CD4-positive, CD25-positive, alpha-beta regulatory T cell (primary cell): Measurements from ENCODE around the gene FOXK1. TPM values are rescaled to one million over a fixed set of nuclear protein-coding genes. Genes with fewer than 3 reads are reported as not detected.
"Not testable (repeated sequence)": the region's sequence is repeated elsewhere in the genome, so short reads cannot be mapped to it uniquely, and the experiment has no call there.

ENCODE experiments used
- ATAC-seq, 2 donors: fragments of 150-1000 bp; cut with Tn5 transposase; one replicate each; pipeline ENCODE4 v1.10.0; 2021; ENCODE audit warnings: low read depth in 2 of 2, moderate number of reproducible peaks in 2 of 2, moderate library complexity in 1 of 2
- DNase-seq, 3 donors: peaks; one replicate each; pipeline versions ENCODE4 v3.0.0 to v3.0.0-alpha.2; 2012 to 2022; ENCODE audit warnings: mixed read lengths in 1 of 3
- H3K27ac ChIP-seq: one replicate; pipeline ENCODE4 v1.7.0; 2013; ENCODE audit warnings: mild to moderate bottlenecking, low read length; ENCODE audit not compliant: insufficient read depth, poor library complexity, severe bottlenecking
- H3K27me3 ChIP-seq: one replicate; pipeline ENCODE4 v1.7.0; 2013; ENCODE audit warnings: low read length; ENCODE audit not compliant: control insufficient read depth, insufficient read depth
- H3K36me3 ChIP-seq: one replicate; pipeline ENCODE4 v1.7.0; 2013; ENCODE audit warnings: mild to moderate bottlenecking, low read length, moderate library complexity; ENCODE audit not compliant: control insufficient read depth, insufficient read depth
- H3K4me1 ChIP-seq: 2 replicates; pipeline ENCODE4 v1.7.0; 2013; ENCODE audit warnings: mild to moderate bottlenecking, low read length; ENCODE audit not compliant: insufficient read depth, control insufficient read depth, poor library complexity, severe bottlenecking
- H3K4me3 ChIP-seq: one replicate; pipeline ENCODE4 v1.7.0; 2013; ENCODE audit warnings: low read depth, mild to moderate bottlenecking, low read length, moderate library complexity
- H3K9me3 ChIP-seq, 2 experiments: 1 replicate in 1 of 2; 2 replicates in 1 of 2; pipeline ENCODE4 v1.7.0; 2013; ENCODE audit warnings: low read length in 2 of 2, mild to moderate bottlenecking in 1 of 2, moderate library complexity in 1 of 2; ENCODE audit not compliant: control insufficient read depth in 2 of 2
- H3K27ac Mint-ChIP-seq, 3 donors: one replicate each; pipeline ENCODE4 v1.8.0; 2020 to 2022; ENCODE audit warnings: mild to moderate bottlenecking in 3 of 3, mixed read lengths in 3 of 3, moderate library complexity in 2 of 3
- H3K27me3 Mint-ChIP-seq: one replicate; pipeline ENCODE4 v1.8.0; 2022; ENCODE audit warnings: mild to moderate bottlenecking, mixed read lengths
- H3K36me3 Mint-ChIP-seq: one replicate; pipeline ENCODE4 v1.8.0; 2020; ENCODE audit warnings: mixed read lengths
- H3K4me1 Mint-ChIP-seq, 4 donors: one replicate each; pipeline ENCODE4 v1.8.0; 2020 to 2022; ENCODE audit warnings: mixed read lengths in 4 of 4, mild to moderate bottlenecking in 1 of 4
- H3K4me3 Mint-ChIP-seq, 4 donors: one replicate each; pipeline ENCODE4 v1.8.0; 2020 to 2022; ENCODE audit warnings: mild to moderate bottlenecking in 4 of 4, mixed read lengths in 4 of 4, moderate library complexity in 3 of 4
- H3K9me3 Mint-ChIP-seq, 7 donors: one replicate each; pipeline ENCODE4 v1.8.0; 2020 to 2022; ENCODE audit warnings: mixed read lengths in 7 of 7, mild to moderate bottlenecking in 3 of 7, moderate library complexity in 2 of 7
- polyA plus RNA-seq, 4 donors: library from polyadenylated mRNA; unstranded; fragments of 300-500 nt; fragmentation: Illumina TruSeq; gene quantifications; one replicate each; pipeline ENCODE4 v1.2.3, GENCODE V29; 2021
- total RNA-seq: library from RNA; stranded (reverse); gene quantifications from one replicate; pipeline ENCODE4 v1.2.3, GENCODE V29; 2022

The FOXK1 gene
- total and polyA plus RNA-seq, 5 donors from 2014 or later, result 1.8 to 55.1 (median 2.7) TPM

GRCh38 chr7:4692622-4693021 is 10.5 kb downstream of the FOXK1 start:
- H3K27ac ChIP-seq, H3K36me3 ChIP-seq, H3K9me3 ChIP-seq, H3K9me3 Mint-ChIP-seq, DNase-seq, ATAC-seq, H3K27me3 Mint-ChIP-seq, H3K27me3 ChIP-seq, H3K4me3 ChIP-seq, H3K27ac Mint-ChIP-seq: not testable (repeated sequence)
- H3K4me1 ChIP-seq, result peaks cover 30% of the 10 kb centered on the region
- peak overlapping the region in 2 of 4 donors; percentile 23 to 53 for H3K4me3 Mint-ChIP-seq
- H3K36me3 Mint-ChIP-seq, result peaks cover 21% of the 10 kb centered on the region
- peaks cover 28 to 87% (median 47%) of the 10 kb centered on the region in 4 donors for H3K4me1 Mint-ChIP-seq

- H3K4me1 ChIP-seq, result peaks cover 30% of the 10 kb centered on the region
- ATAC-seq, result no peak
- H3K9me3 ChIP-seq, result no peaks in the 10 kb centered on the region
- H3K4me3 ChIP-seq, result no peak overlapping the region
- DNase-seq, result no peak
- H3K27ac ChIP-seq, result no peak overlapping the region
- H3K4me1 Mint-ChIP-seq, result peaks cover 32 to 85% (median 50%) of the 10 kb centered on the region in 4 donors
- H3K36me3 ChIP-seq, result peaks cover 3% of the 10 kb centered on the region
- no peaks in the 10 kb centered on the region for H3K27me3 Mint-ChIP-seq
- H3K27me3 ChIP-seq, result no peaks in the 10 kb centered on the region
- H3K36me3 Mint-ChIP-seq, result peaks cover 18% of the 10 kb centered on the region
- peak overlapping the region in 2 of 4 donors; percentile 53 to 73 for H3K4me3 Mint-ChIP-seq
- no peaks in the 10 kb centered on the region for H3K9me3 Mint-ChIP-seq
- peak overlapping the region in 1 of 3 donors; percentile 49 for H3K27ac Mint-ChIP-seq
Measured at GRCh38 chr7:4693152-4693551, 11.1 kb downstream of the FOXK1 start.

GRCh38 chr7:4693749-4694148 is 11.7 kb downstream of the FOXK1 start:
- Mint-ChIP-seq H3K36me3 (peaks cover 18% of the 10 kb centered on the region), H3K27ac (peak overlapping the region in 2 of 3 donors; percentile 49 to 69), H3K4me3 (peak overlapping the region in 1 of 4 donors; percentile 73), H3K4me1 (peaks cover 34 to 85% (median 52%) of the 10 kb centered on the region in 4 donors), H3K27me3 (no peaks in the 10 kb centered on the region), H3K9me3 (no peaks in the 10 kb centered on the region)
- ATAC-seq (peak in 1 of 2 donors; percentile 31), DNase-seq (no peak)
- H3K27me3 ChIP-seq, result no peaks in the 10 kb centered on the region
- H3K36me3 ChIP-seq, result peaks cover 3% of the 10 kb centered on the region
- H3K4me3 ChIP-seq, result no peak overlapping the region
- H3K4me1 ChIP-seq, result peaks cover 30% of the 10 kb centered on the region
- H3K27ac ChIP-seq, result no peak overlapping the region
- no peaks in the 10 kb centered on the region for H3K9me3 ChIP-seq

GRCh38 chr7:4694305-4694704 is 12.2 kb downstream of the FOXK1 start:
- peak overlapping the region in 1 of 3 donors; percentile 29 for H3K27ac Mint-ChIP-seq

GRCh38 chr7:4698707-4699275 is 16.7 kb downstream of the FOXK1 start:
- H3K4me1 Mint-ChIP-seq, result peaks cover 12 to 81% (median 43%) of the 10 kb centered on the region in 4 donors
- Histone ChIP-seq H3K9me3 (no peaks in the 10 kb centered on the region), H3K27ac (no peak overlapping the region), H3K4me3 (no peak overlapping the region), H3K27me3 (no peaks in the 10 kb centered on the region), H3K36me3 (no peaks in the 10 kb centered on the region), H3K4me1 (peaks cover 13% of the 10 kb centered on the region)
- no peak overlapping the region for H3K4me3 Mint-ChIP-seq
- no peak overlapping the region for H3K27ac Mint-ChIP-seq
- DNase-seq, result no peak
- H3K9me3 Mint-ChIP-seq, result no peaks in the 10 kb centered on the region
- H3K27me3 Mint-ChIP-seq, result no peaks in the 10 kb centered on the region
- ATAC-seq, result no peak
- peaks cover 4% of the 10 kb centered on the region for H3K36me3 Mint-ChIP-seq

More at GRCh38 chr7:4694305-4694704, 12.2 kb downstream of the FOXK1 start:
- H3K9me3 Mint-ChIP-seq, result no peaks in the 10 kb centered on the region
- Histone ChIP-seq H3K36me3 (peaks cover 3% of the 10 kb centered on the region), H3K27me3 (no peaks in the 10 kb centered on the region), H3K4me1 (peaks cover 25% of the 10 kb centered on the region), H3K27ac (no peak overlapping the region), H3K4me3 (no peak overlapping the region), H3K9me3 (no peaks in the 10 kb centered on the region)
- H3K4me3 Mint-ChIP-seq, result peak overlapping the region in 1 of 4 donors; percentile 13
- peaks cover 33 to 83% (median 50%) of the 10 kb centered on the region in 4 donors for H3K4me1 Mint-ChIP-seq
- ATAC-seq (no peak), DNase-seq (no peak)
- no peaks in the 10 kb centered on the region for H3K27me3 Mint-ChIP-seq
- peaks cover 16% of the 10 kb centered on the region for H3K36me3 Mint-ChIP-seq

GRCh38 chr7:4699841-4700240 is 17.7 kb downstream of the FOXK1 start:
- ATAC-seq, result no peak
- H3K27ac Mint-ChIP-seq, result peak overlapping the region in 2 of 3 donors; percentile 56 to 79
- peaks cover 12 to 76% (median 42%) of the 10 kb centered on the region in 4 donors for H3K4me1 Mint-ChIP-seq
- Histone ChIP-seq H3K9me3 (no peaks in the 10 kb centered on the region), H3K4me1 (peaks cover 9% of the 10 kb centered on the region), H3K36me3 (no peaks in the 10 kb centered on the region), H3K4me3 (no peak overlapping the region), H3K27me3 (no peaks in the 10 kb centered on the region), H3K27ac (no peak overlapping the region)
- H3K36me3 Mint-ChIP-seq, result peaks cover 4% of the 10 kb centered on the region
- H3K27me3 Mint-ChIP-seq, result no peaks in the 10 kb centered on the region
- H3K9me3 Mint-ChIP-seq, result no peaks in the 10 kb centered on the region
- H3K4me3 Mint-ChIP-seq, result peak overlapping the region in 2 of 4 donors; percentile 26 to 35
- DNase-seq, result no peak

- H3K27ac Mint-ChIP-seq, result peak overlapping the region in 2 of 3 donors; percentile 56 to 59
- Histone ChIP-seq H3K27ac (no peak overlapping the region), H3K4me3 (no peak overlapping the region)
Measured at GRCh38 chr7:4700577-4701235, 18.6 kb downstream of the FOXK1 start.

More at GRCh38 chr7:4700577-4701235, 18.6 kb downstream of the FOXK1 start:
- Histone ChIP-seq H3K27me3 (no peaks in the 10 kb centered on the region), H3K9me3 (no peaks in the 10 kb centered on the region), H3K4me1 (peaks cover 9% of the 10 kb centered on the region), H3K36me3 (no peaks in the 10 kb centered on the region)
- DNase-seq, result peak in 1 of 3 donors; percentile 13
- Mint-ChIP-seq H3K27me3 (no peaks in the 10 kb centered on the region), H3K9me3 (no peaks in the 10 kb centered on the region), H3K36me3 (peaks cover 4% of the 10 kb centered on the region), H3K4me3 (peak overlapping the region in 1 of 4 donors; percentile 41), H3K4me1 (peaks cover 12 to 76% (median 38%) of the 10 kb centered on the region in 4 donors)
- ATAC-seq, result peak in 1 of 2 donors; percentile 69
